Coronary artery (tissue), 2 donors: Measurements from ENCODE around the gene SPAG6.

Experiments used
- DNase-seq: peaks from one replicate; pipeline ENCODE4 v3.0.0-alpha.2; 2017; ENCODE audit warnings: low spot score
- H3K27ac ChIP-seq, 2 donors: fragments of 200-600 bp; sonication (generic); one replicate each; pipeline ENCODE4 v1.5.1; 2016 to 2019
- H3K4me3 ChIP-seq: fragments of 200-600 bp; sonication (generic); 2 replicates; pipeline ENCODE4 v1.5.1; 2016; ENCODE audit warnings: mild to moderate bottlenecking, moderate library complexity
- TF ChIP-seq, protein P1 (sequence below): fragments of 200-600 bp; sonication (generic); IDR thresholded peaks from one replicate; pipeline ENCODE4 v1.5.1; 2019; ENCODE audit warnings: antibody characterized with exemption

The SPAG6 gene

DNA sequence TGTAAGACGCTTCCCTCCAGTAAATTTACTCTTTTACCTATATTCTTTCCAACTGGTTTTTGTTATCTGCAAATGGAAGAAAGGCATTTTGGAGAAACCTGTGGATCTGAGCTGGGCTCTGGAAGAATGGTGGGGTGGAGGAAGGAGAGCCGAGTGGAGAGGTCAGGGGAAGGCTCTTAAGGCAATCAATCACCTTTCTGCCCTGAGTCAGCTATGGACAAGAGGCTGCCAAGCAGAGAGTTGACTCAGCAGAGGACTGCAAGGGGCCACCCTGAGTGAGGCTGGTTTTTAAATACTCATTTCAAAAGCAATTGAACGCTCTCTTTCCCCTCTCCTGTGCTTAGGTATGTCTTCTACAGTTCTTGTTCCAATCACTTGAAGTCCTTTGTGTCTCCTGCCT, 81.8 kb downstream of the SPAG6 start:
- TF ChIP-seq, protein P1, sequence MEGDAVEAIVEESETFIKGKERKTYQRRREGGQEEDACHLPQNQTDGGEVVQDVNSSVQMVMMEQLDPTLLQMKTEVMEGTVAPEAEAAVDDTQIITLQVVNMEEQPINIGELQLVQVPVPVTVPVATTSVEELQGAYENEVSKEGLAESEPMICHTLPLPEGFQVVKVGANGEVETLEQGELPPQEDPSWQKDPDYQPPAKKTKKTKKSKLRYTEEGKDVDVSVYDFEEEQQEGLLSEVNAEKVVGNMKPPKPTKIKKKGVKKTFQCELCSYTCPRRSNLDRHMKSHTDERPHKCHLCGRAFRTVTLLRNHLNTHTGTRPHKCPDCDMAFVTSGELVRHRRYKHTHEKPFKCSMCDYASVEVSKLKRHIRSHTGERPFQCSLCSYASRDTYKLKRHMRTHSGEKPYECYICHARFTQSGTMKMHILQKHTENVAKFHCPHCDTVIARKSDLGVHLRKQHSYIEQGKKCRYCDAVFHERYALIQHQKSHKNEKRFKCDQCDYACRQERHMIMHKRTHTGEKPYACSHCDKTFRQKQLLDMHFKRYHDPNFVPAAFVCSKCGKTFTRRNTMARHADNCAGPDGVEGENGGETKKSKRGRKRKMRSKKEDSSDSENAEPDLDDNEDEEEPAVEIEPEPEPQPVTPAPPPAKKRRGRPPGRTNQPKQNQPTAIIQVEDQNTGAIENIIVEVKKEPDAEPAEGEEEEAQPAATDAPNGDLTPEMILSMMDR: no peak

DNA sequence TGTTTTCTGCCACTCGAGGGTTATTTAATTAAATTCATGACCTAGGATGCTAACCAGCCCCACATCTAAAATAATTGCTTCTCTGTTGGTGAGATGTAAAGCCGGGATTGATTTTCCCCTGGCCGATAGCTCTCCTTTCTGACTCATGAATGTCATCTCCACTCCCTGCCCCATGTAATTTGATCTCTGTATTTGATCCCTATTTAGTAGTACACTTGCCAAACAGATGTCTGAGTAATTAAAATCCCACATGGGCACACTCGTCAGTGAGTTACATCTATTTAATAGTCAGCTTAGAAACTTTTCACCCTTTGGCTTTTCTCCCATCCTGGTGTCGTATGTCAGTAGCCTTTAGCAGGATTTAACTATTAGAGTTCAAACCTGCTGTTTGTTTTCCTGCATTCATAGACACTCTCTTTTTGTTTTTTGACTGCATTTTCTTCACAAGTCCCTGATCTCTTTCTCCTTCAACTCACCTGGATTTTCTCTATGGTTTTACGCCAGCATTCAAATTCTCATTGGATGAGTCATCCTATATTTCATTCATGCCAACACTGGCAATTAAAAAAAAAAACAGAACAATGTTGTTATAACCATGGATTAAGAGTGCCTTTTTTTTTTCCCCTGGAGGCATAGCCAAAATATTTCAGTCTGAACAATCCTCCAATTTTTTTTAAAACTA, 82.7 kb downstream of the SPAG6 start:
- TF ChIP-seq, protein P1: no peak
- Histone ChIP-seq H3K4me3 (no peak overlapping the region), H3K27ac (no peak overlapping the region)
- no peak for DNase-seq

More for the DNA sequence above, 81.8 kb downstream of the SPAG6 start:
- DNase-seq: no peak
- H3K4me3 ChIP-seq: no peak overlapping the region
- H3K27ac ChIP-seq: no peak overlapping the region

DNA sequence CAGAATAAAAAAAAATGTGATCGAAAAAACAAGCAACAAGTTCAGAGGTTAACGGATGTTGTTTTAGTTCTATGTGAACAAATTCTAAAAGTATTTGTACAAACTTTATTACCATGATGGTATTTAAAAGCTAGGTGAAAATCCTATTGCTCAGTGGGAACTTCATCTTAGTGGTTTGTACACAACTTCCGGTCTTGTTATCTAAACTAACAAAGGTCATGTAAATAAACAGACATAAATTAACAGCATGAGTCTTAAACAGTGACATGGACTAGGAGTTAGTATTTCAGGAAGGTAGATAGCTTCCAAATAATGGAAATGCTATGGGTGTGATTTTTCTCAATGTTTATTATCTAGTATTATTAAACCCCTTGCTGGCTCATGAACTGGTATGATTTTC, 83.8 kb downstream of the SPAG6 start:
- DNase-seq: no peak
- no peak overlapping the region for H3K4me3 ChIP-seq
- TF ChIP-seq, protein P1: no peak
- no peak overlapping the region for H3K27ac ChIP-seq

DNA sequence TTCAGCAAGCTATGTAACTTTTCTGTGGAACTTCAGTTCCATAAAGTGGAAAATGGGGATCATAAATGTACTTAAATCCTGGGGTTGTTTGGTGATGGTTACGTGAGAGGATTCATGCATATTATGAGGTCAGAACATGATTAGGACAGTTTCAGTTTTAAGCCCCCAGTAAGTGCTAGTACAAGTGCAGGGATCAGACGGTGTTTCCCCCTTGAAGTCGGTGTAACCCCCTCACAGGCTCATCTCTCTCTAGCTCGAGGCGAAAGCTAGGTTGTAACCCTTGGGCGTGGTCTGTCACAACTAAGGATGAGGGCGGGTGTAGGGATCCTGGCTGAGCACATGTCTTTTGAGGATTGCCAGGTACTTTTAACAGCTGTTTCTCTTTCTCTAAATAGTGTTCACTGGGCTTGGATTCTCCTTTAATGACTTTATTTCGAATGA, 84.7 kb downstream of the SPAG6 start:
- TF ChIP-seq, protein P1: no peak
- Histone ChIP-seq H3K4me3 (no peak overlapping the region), H3K27ac (no peak overlapping the region)
- no peak for DNase-seq

DNA sequence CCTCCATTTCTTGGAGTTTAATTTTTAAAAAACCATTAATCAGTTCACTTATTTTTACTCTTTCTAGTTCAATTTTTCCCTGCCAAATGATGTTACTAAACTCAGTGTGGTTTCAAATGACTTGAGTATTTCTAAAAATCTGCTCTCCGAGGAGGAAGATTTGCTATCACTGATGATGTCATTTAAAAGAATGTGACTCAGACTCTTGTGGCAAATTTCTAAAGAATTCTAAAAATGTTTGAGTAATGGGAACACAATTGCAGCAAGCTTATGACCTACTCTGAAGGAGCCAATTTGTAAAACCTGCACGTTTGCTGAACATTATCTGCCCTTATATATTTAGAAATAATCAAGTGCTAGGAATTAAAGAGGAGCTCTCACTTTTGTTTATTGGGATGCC, 88.6 kb downstream of the SPAG6 start:
- DNase-seq: no peak
- TF ChIP-seq, protein P1: no peak
- H3K4me3 ChIP-seq: no peak overlapping the region
- H3K27ac ChIP-seq: no peak overlapping the region

DNA sequence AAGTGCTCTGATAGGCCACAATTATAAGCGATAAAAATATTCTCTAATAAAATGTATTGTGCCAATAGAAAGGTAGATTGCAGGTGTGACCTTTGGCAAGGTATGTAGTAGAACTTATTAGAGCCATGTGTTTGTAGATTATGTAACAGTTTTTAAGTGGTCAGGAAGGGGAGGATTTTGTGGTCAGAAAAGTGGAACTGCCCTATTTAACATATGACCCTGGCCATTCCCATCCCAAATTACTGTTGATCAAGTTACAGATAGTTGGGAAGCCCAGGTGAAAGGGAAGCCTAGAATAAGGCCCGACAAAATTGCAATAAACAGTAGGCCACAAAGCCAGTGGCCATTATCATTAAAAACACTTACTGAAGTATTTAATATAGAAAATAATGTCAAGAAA, 89.2 kb downstream of the SPAG6 start:
- no peak overlapping the region for H3K27ac ChIP-seq
- no peak overlapping the region for H3K4me3 ChIP-seq
- TF ChIP-seq, protein P1: no peak
- DNase-seq: no peak

DNA sequence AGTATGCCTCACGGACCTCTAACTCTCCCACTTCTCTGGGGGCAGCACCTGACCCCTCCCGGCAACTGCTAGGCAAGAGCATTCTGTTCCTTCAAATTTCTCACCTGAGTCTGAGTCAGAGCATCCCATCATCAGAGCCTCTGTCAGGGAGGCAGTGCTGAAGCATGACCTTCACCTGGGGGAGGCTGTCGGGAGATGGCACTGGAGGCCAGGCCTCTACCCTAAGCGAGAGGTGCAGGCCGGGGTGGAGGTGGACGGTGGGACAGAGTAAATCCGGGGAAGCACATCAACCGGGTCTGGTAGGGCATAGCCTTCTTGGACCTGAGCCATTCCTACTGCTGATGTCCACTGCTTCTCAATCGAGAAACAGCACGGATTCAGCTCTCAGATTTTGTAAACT, 90.4 kb downstream of the SPAG6 start:
- DNase-seq: no peak
- no peak overlapping the region for H3K27ac ChIP-seq
- TF ChIP-seq, protein P1: no peak
- H3K4me3 ChIP-seq: no peak overlapping the region
